Effector memory CD4-positive, alpha-beta T cell (primary cell): ENCODE data around the gene CLEC7A.
A peak's percentile ranks its signal among the peaks of the same experiment; 100 is the strongest.

ENCODE experiments used
- DNase-seq, 3 donors: peaks; one replicate each; pipeline ENCODE4 v3.0.0-alpha.2; 2020
- H3K27ac ChIP-seq: 2 replicates; pipeline ENCODE4 v1.7.0; 2013; ENCODE audit warnings: mild to moderate bottlenecking, low read length, moderate library complexity; ENCODE audit not compliant: insufficient read depth, poor library complexity, severe bottlenecking
- H3K27me3 ChIP-seq: replicated peaks from 2 replicates; pipeline ENCODE4 v1.7.0; 2013; ENCODE audit warnings: mild to moderate bottlenecking, low read length; ENCODE audit not compliant: insufficient read depth, control insufficient read depth, poor library complexity, severe bottlenecking
- H3K36me3 ChIP-seq: 2 replicates; pipeline ENCODE4 v1.7.0; 2013; ENCODE audit warnings: mild to moderate bottlenecking, low read length, moderate library complexity; ENCODE audit not compliant: control insufficient read depth, insufficient read depth
- H3K4me1 ChIP-seq: 2 replicates; pipeline ENCODE4 v1.7.0; 2013; ENCODE audit warnings: low read length, mild to moderate bottlenecking; ENCODE audit not compliant: control insufficient read depth, insufficient read depth, poor library complexity, severe bottlenecking
- H3K4me3 ChIP-seq: 2 replicates; pipeline ENCODE4 v1.7.0; 2013; ENCODE audit warnings: low read length, low read depth, mild to moderate bottlenecking; ENCODE audit not compliant: insufficient read depth, poor library complexity, severe bottlenecking
- H3K9me3 ChIP-seq: 2 replicates; pipeline ENCODE4 v1.7.0; 2013; ENCODE audit warnings: mild to moderate bottlenecking, low read length, moderate library complexity; ENCODE audit not compliant: control insufficient read depth

The CLEC7A gene

GRCh38 chr12:10165421-10165820 is 35.4 kb upstream of the CLEC7A start:
- Histone ChIP-seq H3K4me1 (no peaks in the 10 kb centered on the region), H3K27me3 (no peaks in the 10 kb centered on the region)
- no peak for DNase-seq

GRCh38 chr12:10163084-10163483 is 33.1 kb upstream of the CLEC7A start:
- Histone ChIP-seq H3K4me3 (no peak overlapping the region), H3K27ac (no peak overlapping the region), H3K27me3 (no peaks in the 10 kb centered on the region), H3K9me3 (no peaks in the 10 kb centered on the region), H3K36me3 (no peaks in the 10 kb centered on the region), H3K4me1 (no peaks in the 10 kb centered on the region)
- no peak for DNase-seq

More at GRCh38 chr12:10165421-10165820, 35.4 kb upstream of the CLEC7A start:
- no peaks in the 10 kb centered on the region for H3K36me3 ChIP-seq
- no peak overlapping the region for H3K4me3 ChIP-seq
- no peak overlapping the region for H3K27ac ChIP-seq
- no peaks in the 10 kb centered on the region for H3K9me3 ChIP-seq

DNA sequence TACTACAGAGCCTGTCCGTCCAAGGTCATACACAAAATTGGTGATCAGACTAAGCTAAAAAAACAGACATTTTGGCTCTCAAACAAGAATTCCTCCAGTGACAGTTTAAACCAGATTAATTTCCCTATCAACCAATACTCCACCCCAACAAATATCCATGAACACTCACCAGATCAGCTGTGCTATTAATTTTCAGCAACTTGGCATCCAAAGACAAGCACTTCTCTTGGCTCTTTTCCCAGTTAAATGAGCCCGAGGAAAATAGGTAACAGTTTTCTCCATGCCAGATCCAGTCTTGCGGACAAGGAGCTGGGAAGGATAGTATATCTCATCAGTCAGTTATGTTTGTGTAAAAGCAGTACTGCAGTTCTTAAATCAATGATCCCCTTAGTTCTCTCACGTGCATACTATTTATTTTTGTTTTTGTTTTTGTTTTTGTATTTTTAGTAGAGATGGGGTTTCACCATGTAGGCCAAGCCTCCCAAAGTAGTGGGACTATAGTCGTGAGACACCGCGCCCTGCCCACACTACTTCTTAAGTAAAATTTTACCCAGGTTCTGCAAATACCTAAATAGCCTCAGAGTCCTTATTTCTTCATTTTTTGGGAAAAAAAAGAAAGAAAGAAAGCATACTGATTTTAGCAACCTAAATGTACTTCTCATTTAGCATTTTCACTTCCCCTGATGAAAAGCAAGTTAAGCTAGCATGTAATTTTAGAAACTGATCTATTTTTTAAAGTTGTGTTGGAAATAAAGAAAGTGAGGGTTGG is 30.8 kb upstream of the CLEC7A start:
- Histone ChIP-seq H3K36me3 (no peaks in the 10 kb centered on the region), H3K27ac (no peak overlapping the region), H3K4me3 (no peak overlapping the region), H3K27me3 (no peaks in the 10 kb centered on the region), H3K9me3 (no peaks in the 10 kb centered on the region), H3K4me1 (no peaks in the 10 kb centered on the region)
- no peak for DNase-seq

- H3K27ac ChIP-seq = no peak overlapping the region
- no peaks in the 10 kb centered on the region for H3K9me3 ChIP-seq
- no peaks in the 10 kb centered on the region for H3K36me3 ChIP-seq
- H3K27me3 ChIP-seq = peaks cover 5% of the 10 kb centered on the region
- no peaks in the 10 kb centered on the region for H3K4me1 ChIP-seq
- no peak for DNase-seq
- no peak overlapping the region for H3K4me3 ChIP-seq
Measured at GRCh38 chr12:10159280-10159679, 29.3 kb upstream of the CLEC7A start.

GRCh38 chr12:10158406-10158805 is 28.4 kb upstream of the CLEC7A start:
- no peak for DNase-seq
- no peaks in the 10 kb centered on the region for H3K36me3 ChIP-seq
- no peak overlapping the region for H3K27ac ChIP-seq
- H3K4me1 ChIP-seq = peaks cover 8% of the 10 kb centered on the region
- H3K4me3 ChIP-seq = no peak overlapping the region
- no peaks in the 10 kb centered on the region for H3K9me3 ChIP-seq
- H3K27me3 ChIP-seq = peaks cover 6% of the 10 kb centered on the region

- Histone ChIP-seq H3K27ac (no peak overlapping the region), H3K4me1 (peaks cover 9% of the 10 kb centered on the region), H3K4me3 (no peak overlapping the region), H3K27me3 (peaks cover 6% of the 10 kb centered on the region), H3K36me3 (no peaks in the 10 kb centered on the region), H3K9me3 (no peaks in the 10 kb centered on the region)
- DNase-seq = no peak
Measured at GRCh38 chr12:10155966-10156365, 26.0 kb upstream of the CLEC7A start.

- peaks cover 9% of the 10 kb centered on the region for H3K4me1 ChIP-seq
- peaks cover 6% of the 10 kb centered on the region for H3K27me3 ChIP-seq
- H3K9me3 ChIP-seq = no peaks in the 10 kb centered on the region
- no peaks in the 10 kb centered on the region for H3K36me3 ChIP-seq
- DNase-seq = no peak
- H3K4me3 ChIP-seq = peak overlapping the region; percentile 80
- no peak overlapping the region for H3K27ac ChIP-seq
Measured at GRCh38 chr12:10154145-10154496, 24.1 kb upstream of the CLEC7A start.

DNA sequence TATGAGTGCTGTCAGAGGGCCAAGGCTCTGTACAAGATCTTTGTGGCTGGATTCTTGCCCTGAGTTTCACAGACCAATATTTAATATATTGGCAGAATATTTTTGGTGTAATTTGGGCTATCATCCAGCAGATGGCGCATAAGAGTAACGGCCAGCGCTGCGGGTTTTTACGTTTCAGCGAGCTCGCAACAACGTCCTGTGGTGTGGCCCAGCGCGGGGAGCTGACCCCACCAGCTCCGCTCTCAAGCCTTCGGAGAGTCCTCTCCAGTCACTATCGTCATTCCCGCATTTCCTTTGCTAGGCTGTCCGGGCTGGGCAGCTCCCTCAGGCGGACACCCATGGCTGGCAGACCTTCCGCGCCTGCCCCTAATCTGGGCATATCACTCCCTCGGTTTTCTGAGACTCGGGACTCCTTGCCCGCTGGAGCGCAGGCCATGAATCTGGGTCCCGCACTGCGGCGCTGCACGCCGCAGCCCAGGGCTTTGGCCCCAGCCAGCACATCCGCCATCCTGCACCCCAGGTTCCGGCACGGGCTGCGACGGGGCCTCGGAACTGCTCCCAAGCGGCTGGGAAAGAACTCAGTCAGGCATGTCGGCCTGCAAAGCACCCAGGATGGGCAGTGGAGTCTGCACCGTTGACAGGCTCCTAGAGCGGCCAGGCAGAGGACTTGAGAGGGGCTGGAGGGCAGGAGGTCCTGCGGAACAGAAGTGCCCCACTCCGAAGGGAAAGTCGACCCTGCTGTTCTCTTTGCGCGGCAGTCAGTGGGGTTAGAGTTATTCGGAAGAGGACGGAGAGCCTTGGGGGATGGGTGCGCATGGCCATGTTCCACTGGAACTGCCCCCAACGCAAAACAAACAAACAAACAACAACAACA is 23.5 kb upstream of the CLEC7A start:
- Histone ChIP-seq H3K4me1 (peaks cover 9% of the 10 kb centered on the region), H3K9me3 (no peaks in the 10 kb centered on the region), H3K27me3 (peaks cover 6% of the 10 kb centered on the region), H3K36me3 (no peaks in the 10 kb centered on the region), H3K4me3 (peak overlapping the region; percentile 80), H3K27ac (peak overlapping the region; percentile 29)
- peak; percentile 8 to 30 (median 26) for DNase-seq

- Histone ChIP-seq H3K27me3 (peaks cover 6% of the 10 kb centered on the region), H3K9me3 (no peaks in the 10 kb centered on the region), H3K36me3 (no peaks in the 10 kb centered on the region), H3K4me3 (no peak overlapping the region), H3K27ac (no peak overlapping the region), H3K4me1 (peaks cover 9% of the 10 kb centered on the region)
- DNase-seq = no peak
Measured at GRCh38 chr12:10151621-10152020, 21.6 kb upstream of the CLEC7A start.
